SK-N-SH treated with all-trans-retinoic acid at 6 μM for 48 hours (cell line): Measurements from ENCODE around the gene RMND1.

Experiments used
- ARNTL ChIP-seq: fragments of 450-650 bp; formaldehyde crosslinking; IDR thresholded peaks from 2 replicates; pipeline ENCODE4 v1.5.0; 2020; ENCODE audit warnings: low read depth, mild to moderate bottlenecking, moderate library complexity, borderline replicate concordance
- BACH2 ChIP-seq: fragments of 250-450 bp; sonication (Bioruptor Pico); IDR thresholded peaks from 2 replicates; pipeline ENCODE4 v1.9.0; 2021; ENCODE audit warnings: mild to moderate bottlenecking, borderline replicate concordance
- OSR1 ChIP-seq: fragments of 250-450 bp; sonication (Bioruptor Pico); IDR thresholded peaks from 2 replicates; pipeline ENCODE4 v1.8.0; 2022; ENCODE audit warnings: moderate library complexity, mild to moderate bottlenecking, inconsistent platforms
- PPARA ChIP-seq: fragments of 250-450 bp; sonication (Bioruptor Pico); IDR thresholded peaks from 2 replicates; pipeline ENCODE4 v1.5.0; 2020; ENCODE audit warnings: mild to moderate bottlenecking, borderline replicate concordance
- RARB ChIP-seq: fragments of 250-450 bp; sonication (Bioruptor Pico); IDR thresholded peaks from 2 replicates; pipeline ENCODE4 v1.8.0; 2021; ENCODE audit warnings: mild to moderate bottlenecking, moderate library complexity
- TCF4 ChIP-seq: fragments of 250-450 bp; sonication (Bioruptor Pico); IDR thresholded peaks from 2 replicates; pipeline ENCODE4 v1.8.0; 2021; ENCODE audit warnings: mild to moderate bottlenecking, moderate library complexity, borderline replicate concordance
- TOX ChIP-seq: fragments of 250-450 bp; sonication (Bioruptor Pico); IDR thresholded peaks from 2 replicates; pipeline ENCODE4 v1.8.0; 2021; ENCODE audit warnings: mild to moderate bottlenecking, moderate library complexity, borderline replicate concordance
- ZFP3 ChIP-seq: fragments of 250-450 bp; sonication (Bioruptor Pico); IDR thresholded peaks from 2 replicates; pipeline ENCODE4 v1.5.0; 2020; ENCODE audit warnings: mild to moderate bottlenecking, moderate library complexity
- ZNF8 ChIP-seq: fragments of 450-650 bp; formaldehyde crosslinking; IDR thresholded peaks from 2 replicates; pipeline ENCODE4 v1.5.0; 2020; ENCODE audit warnings: mild to moderate bottlenecking, moderate library complexity
- TF ChIP-seq, protein P1 (sequence below): fragments of 250-450 bp; sonication (Bioruptor Pico); IDR thresholded peaks from 2 replicates; pipeline ENCODE4 v1.8.0; 2020; ENCODE audit warnings: mild to moderate bottlenecking, moderate library complexity, borderline replicate concordance
- TF ChIP-seq, protein P2 (sequence below): fragments of 250-450 bp; sonication (Bioruptor Pico); IDR thresholded peaks from 2 replicates; pipeline ENCODE4 v1.5.1; 2020; ENCODE audit warnings: low read depth, mild to moderate bottlenecking, moderate library complexity
- TF ChIP-seq, protein P3 (sequence below): fragments of 250-450 bp; sonication (Bioruptor Pico); IDR thresholded peaks from 2 replicates; pipeline ENCODE4 v1.5.1; 2021; ENCODE audit warnings: mild to moderate bottlenecking, moderate library complexity
- TF ChIP-seq, protein P4 (sequence below): fragments of 250-450 bp; sonication (Bioruptor Pico); IDR thresholded peaks from 2 replicates; pipeline ENCODE4 v1.5.0; 2020; ENCODE audit warnings: mild to moderate bottlenecking, moderate library complexity

DNA sequence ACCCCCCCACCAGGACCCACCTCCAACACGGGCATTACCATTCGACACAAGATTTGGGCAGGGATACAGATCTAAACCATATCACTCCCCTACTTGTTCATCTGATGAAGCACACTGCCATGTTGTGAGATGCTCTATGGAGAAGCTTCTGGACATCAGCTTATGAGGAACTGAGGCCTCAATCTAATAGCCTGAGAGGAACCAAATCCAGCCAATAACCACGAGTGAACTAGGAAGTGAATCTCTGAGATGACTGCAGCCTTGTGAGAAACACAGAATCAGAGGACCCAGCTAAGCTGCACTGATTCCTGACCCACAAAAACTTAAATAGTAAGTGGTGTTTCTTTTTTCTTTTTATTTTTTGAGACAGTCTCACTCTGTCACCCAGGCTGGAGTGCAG is 39.0 kb downstream of the RMND1 start:
- TF ChIP-seq, protein P1, sequence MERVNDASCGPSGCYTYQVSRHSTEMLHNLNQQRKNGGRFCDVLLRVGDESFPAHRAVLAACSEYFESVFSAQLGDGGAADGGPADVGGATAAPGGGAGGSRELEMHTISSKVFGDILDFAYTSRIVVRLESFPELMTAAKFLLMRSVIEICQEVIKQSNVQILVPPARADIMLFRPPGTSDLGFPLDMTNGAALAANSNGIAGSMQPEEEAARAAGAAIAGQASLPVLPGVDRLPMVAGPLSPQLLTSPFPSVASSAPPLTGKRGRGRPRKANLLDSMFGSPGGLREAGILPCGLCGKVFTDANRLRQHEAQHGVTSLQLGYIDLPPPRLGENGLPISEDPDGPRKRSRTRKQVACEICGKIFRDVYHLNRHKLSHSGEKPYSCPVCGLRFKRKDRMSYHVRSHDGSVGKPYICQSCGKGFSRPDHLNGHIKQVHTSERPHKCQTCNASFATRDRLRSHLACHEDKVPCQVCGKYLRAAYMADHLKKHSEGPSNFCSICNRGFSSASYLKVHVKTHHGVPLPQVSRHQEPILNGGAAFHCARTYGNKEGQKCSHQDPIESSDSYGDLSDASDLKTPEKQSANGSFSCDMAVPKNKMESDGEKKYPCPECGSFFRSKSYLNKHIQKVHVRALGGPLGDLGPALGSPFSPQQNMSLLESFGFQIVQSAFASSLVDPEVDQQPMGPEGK, result no peak
- no peak for TF ChIP-seq ARNTL (CRISPR knock-in tag)
- TF ChIP-seq ZNF8, result no peak
- TF ChIP-seq, protein P2, sequence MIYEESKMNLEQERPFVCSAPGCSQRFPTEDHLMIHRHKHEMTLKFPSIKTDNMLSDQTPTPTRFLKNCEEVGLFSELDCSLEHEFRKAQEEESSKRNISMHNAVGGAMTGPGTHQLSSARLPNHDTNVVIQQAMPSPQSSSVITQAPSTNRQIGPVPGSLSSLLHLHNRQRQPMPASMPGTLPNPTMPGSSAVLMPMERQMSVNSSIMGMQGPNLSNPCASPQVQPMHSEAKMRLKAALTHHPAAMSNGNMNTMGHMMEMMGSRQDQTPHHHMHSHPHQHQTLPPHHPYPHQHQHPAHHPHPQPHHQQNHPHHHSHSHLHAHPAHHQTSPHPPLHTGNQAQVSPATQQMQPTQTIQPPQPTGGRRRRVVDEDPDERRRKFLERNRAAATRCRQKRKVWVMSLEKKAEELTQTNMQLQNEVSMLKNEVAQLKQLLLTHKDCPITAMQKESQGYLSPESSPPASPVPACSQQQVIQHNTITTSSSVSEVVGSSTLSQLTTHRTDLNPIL (CRISPR knock-in tag), result no peak
- TF ChIP-seq RARB (CRISPR knock-in tag), result no peak
- no peak for TF ChIP-seq PPARA (CRISPR knock-in tag)
- TF ChIP-seq, protein P3, sequence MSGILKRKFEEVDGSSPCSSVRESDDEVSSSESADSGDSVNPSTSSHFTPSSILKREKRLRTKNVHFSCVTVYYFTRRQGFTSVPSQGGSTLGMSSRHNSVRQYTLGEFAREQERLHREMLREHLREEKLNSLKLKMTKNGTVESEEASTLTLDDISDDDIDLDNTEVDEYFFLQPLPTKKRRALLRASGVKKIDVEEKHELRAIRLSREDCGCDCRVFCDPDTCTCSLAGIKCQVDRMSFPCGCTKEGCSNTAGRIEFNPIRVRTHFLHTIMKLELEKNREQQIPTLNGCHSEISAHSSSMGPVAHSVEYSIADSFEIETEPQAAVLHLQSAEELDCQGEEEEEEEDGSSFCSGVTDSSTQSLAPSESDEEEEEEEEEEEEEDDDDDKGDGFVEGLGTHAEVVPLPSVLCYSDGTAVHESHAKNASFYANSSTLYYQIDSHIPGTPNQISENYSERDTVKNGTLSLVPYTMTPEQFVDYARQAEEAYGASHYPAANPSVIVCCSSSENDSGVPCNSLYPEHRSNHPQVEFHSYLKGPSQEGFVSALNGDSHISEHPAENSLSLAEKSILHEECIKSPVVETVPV (CRISPR knock-in tag), result no peak
- TF ChIP-seq, protein P4, sequence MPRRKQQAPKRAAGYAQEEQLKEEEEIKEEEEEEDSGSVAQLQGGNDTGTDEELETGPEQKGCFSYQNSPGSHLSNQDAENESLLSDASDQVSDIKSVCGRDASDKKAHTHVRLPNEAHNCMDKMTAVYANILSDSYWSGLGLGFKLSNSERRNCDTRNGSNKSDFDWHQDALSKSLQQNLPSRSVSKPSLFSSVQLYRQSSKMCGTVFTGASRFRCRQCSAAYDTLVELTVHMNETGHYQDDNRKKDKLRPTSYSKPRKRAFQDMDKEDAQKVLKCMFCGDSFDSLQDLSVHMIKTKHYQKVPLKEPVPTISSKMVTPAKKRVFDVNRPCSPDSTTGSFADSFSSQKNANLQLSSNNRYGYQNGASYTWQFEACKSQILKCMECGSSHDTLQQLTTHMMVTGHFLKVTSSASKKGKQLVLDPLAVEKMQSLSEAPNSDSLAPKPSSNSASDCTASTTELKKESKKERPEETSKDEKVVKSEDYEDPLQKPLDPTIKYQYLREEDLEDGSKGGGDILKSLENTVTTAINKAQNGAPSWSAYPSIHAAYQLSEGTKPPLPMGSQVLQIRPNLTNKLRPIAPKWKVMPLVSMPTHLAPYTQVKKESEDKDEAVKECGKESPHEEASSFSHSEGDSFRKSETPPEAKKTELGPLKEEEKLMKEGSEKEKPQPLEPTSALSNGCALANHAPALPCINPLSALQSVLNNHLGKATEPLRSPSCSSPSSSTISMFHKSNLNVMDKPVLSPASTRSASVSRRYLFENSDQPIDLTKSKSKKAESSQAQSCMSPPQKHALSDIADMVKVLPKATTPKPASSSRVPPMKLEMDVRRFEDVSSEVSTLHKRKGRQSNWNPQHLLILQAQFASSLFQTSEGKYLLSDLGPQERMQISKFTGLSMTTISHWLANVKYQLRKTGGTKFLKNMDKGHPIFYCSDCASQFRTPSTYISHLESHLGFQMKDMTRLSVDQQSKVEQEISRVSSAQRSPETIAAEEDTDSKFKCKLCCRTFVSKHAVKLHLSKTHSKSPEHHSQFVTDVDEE (CRISPR knock-in tag), result no peak
- TF ChIP-seq TCF4 (CRISPR knock-in tag), result no peak
- TF ChIP-seq BACH2 (CRISPR knock-in tag), result no peak
- no peak for TF ChIP-seq OSR1 (CRISPR knock-in tag)
- no peak for TF ChIP-seq TOX (CRISPR knock-in tag)
- no peak for TF ChIP-seq ZFP3 (CRISPR knock-in tag)
